ENCODE data around the gene SIRT2. TPM values are rescaled to one million over a fixed set of nuclear protein-coding genes. Genes with fewer than 3 reads are reported as not detected.

The SIRT2 gene
- polyA plus RNA-seq, 3 donors = 57.5 to 65.9 (median 64.3) TPM

- WGBS (ENCODE audit: insufficient coverage) = 83% methylated on average over 1 of the region's 2 CpGs
- Mint-ChIP-seq H3K27me3 (ENCODE audit: low read depth in 3 of 3) (peaks cover 0 to 2% (median 0%) of the 10 kb centered on the region in 3 donors), H3K27ac (peak overlapping the region in 3 of 7 donors; percentile 14 to 82 (median 69)), H3K9me3 (no peaks in the 10 kb centered on the region), H3K36me3 (peaks cover 69 to 77% of the 10 kb centered on the region in 2 donors), H3K4me3 (no peak overlapping the region), H3K4me1 (peaks cover 17% of the 10 kb centered on the region)
- no peak for TF ChIP-seq CTCF (IDR thresholded peaks at IDR 0.05)
- Histone ChIP-seq H3K4me3 (replicated peaks in 1 of 3; ENCODE audit: low read depth in 2 of 3, low read length in 3 of 3) (no peak overlapping the region), H4K20me1 (ENCODE audit: insufficient read depth, low read length) (peaks cover 81% of the 10 kb centered on the region), H3K36me3 (replicated peaks in 1 of 2; ENCODE audit: control insufficient read depth in 1 of 2, insufficient read depth in 2 of 2, low read length in 2 of 2) (peaks cover 68 to 75% of the 10 kb centered on the region in 2 donors), H3K9me3 (replicated peaks in 1 of 2; ENCODE audit: control insufficient read depth in 1 of 2, insufficient read depth in 1 of 2, low read length in 2 of 2) (no peaks in the 10 kb centered on the region), H3K27ac (ENCODE audit: low read depth in 1 of 2, low read length in 2 of 2) (no peak overlapping the region), H2AFZ (ENCODE audit: insufficient read depth, low read depth, low read length, poor library complexity, severe bottlenecking) (no peak overlapping the region), H3K4me2 (replicated peaks; ENCODE audit: extremely low read depth, low read length, poor library complexity, severe bottlenecking) (no peak overlapping the region), H3K9ac (ENCODE audit: insufficient read depth, low read length, poor library complexity, severe bottlenecking) (no peak overlapping the region), H3K27me3 (ENCODE audit: control insufficient read depth in 2 of 2, insufficient read depth in 2 of 2, low read length in 2 of 2) (no peaks in the 10 kb centered on the region), H3K79me2 (ENCODE audit: insufficient read depth, low read length) (peaks cover 86% of the 10 kb centered on the region), H3K4me1 (ENCODE audit: control insufficient read depth in 1 of 2, insufficient read depth in 2 of 2, low read length in 2 of 2) (peaks cover 19 to 24% of the 10 kb centered on the region in 2 donors)
- intact Hi-C loops (cut with micrococcal nuclease) = no loop called here
- DNase-seq = no peak
Measured at GRCh38 chr19:38846097-38846496, 53.3 kb downstream of the SIRT2 start.

- H3K36me3 ChIP-seq (replicated peaks in 1 of 2; ENCODE audit: control insufficient read depth in 1 of 2, insufficient read depth in 2 of 2, low read length in 2 of 2) = peaks cover 73 to 81% of the 10 kb centered on the region in 2 donors
- peaks cover 14 to 19% of the 10 kb centered on the region in 2 donors for H3K4me1 ChIP-seq (ENCODE audit: control insufficient read depth in 1 of 2, insufficient read depth in 2 of 2, low read length in 2 of 2)
- H3K9me3 ChIP-seq (replicated peaks in 1 of 2; ENCODE audit: control insufficient read depth in 1 of 2, insufficient read depth in 1 of 2, low read length in 2 of 2) = no peaks in the 10 kb centered on the region
- H3K9ac ChIP-seq (ENCODE audit: insufficient read depth, low read length, poor library complexity, severe bottlenecking) = no peak overlapping the region
- no peak overlapping the region for H3K4me3 ChIP-seq (replicated peaks in 1 of 3; ENCODE audit: low read depth in 2 of 3, low read length in 3 of 3)
- H3K4me3 Mint-ChIP-seq = no peak overlapping the region
- DNase-seq = no peak
- no peaks in the 10 kb centered on the region for H3K9me3 Mint-ChIP-seq
- intact Hi-C loops (cut with micrococcal nuclease) = no loop called here
- peaks cover 14% of the 10 kb centered on the region for H3K4me1 Mint-ChIP-seq
- H3K79me2 ChIP-seq (ENCODE audit: insufficient read depth, low read length) = peaks cover 88% of the 10 kb centered on the region
- TF ChIP-seq CTCF (IDR thresholded peaks at IDR 0.05) = no peak
- no peak overlapping the region for H3K4me2 ChIP-seq (replicated peaks; ENCODE audit: extremely low read depth, low read length, poor library complexity, severe bottlenecking)
- H3K36me3 Mint-ChIP-seq = peaks cover 74 to 83% of the 10 kb centered on the region in 2 donors
- WGBS (ENCODE audit: insufficient coverage) = 100% methylated on average over 3 of the region's 14 CpGs
- H3K27me3 ChIP-seq (ENCODE audit: control insufficient read depth in 2 of 2, insufficient read depth in 2 of 2, low read length in 2 of 2) = no peaks in the 10 kb centered on the region
- H4K20me1 ChIP-seq (ENCODE audit: insufficient read depth, low read length) = peaks cover 87% of the 10 kb centered on the region
- H3K27me3 Mint-ChIP-seq (ENCODE audit: low read depth in 3 of 3) = peaks cover 0 to 2% (median 0%) of the 10 kb centered on the region in 3 donors
- no peak overlapping the region for H3K27ac ChIP-seq (ENCODE audit: low read depth in 1 of 2, low read length in 2 of 2)
- peak overlapping the region in 2 of 7 donors; percentile 52 to 82 for H3K27ac Mint-ChIP-seq
- no peak overlapping the region for H2AFZ ChIP-seq (ENCODE audit: insufficient read depth, low read depth, low read length, poor library complexity, severe bottlenecking)
Measured at GRCh38 chr19:38845374-38846024, 53.9 kb downstream of the SIRT2 start.
